T-cell (primary cell): ENCODE measurements around the gene CDH4. TPM values are rescaled to one million over a fixed set of nuclear protein-coding genes. Genes with fewer than 3 reads are reported as not detected.

Experiments used
- ATAC-seq, 4 experiments: fragments of 200-7000 bp in 3 of 4; fragments of 150-1000 bp in 1 of 4; cut with Tn5 transposase; replicated peaks in 1 of 4; 1 replicate in 3 of 4; 2 replicates in 1 of 4; pipeline ENCODE4 v1.10.0; 2021; ENCODE audit warnings: moderate library complexity in 3 of 4, mild to moderate bottlenecking in 2 of 4, moderate number of reproducible peaks in 1 of 4
- CTCF ChIA-PET, 2 donors: fragments of 300-600 bp; sonication (Branson Sonifier 250); formaldehyde crosslinking; loops; one replicate each; lab custom pipeline; 2022; ENCODE audit warnings: antibody characterized with exemption in 2 of 2; lab: Charles Lee
- POLR2A ChIA-PET, 2 donors: fragments of 300-600 bp; sonication (Branson Sonifier 250); formaldehyde crosslinking; loops; one replicate each; lab custom pipeline; 2022; ENCODE audit warnings: antibody characterized with exemption in 2 of 2; lab: Charles Lee
- DNase-seq, 35 experiments: peaks; one replicate each; pipeline versions ENCODE4 v3.0.0 to v3.0.0-alpha.2; 2013 to 2023
- H3K27ac ChIP-seq: one replicate; pipeline ENCODE4 v1.5.1; 2013; ENCODE audit warnings: low read length
- H3K27me3 ChIP-seq, 2 experiments: replicated peaks in 1 of 2; 1 replicate in 1 of 2; 2 replicates in 1 of 2; pipeline versions ENCODE4 v1.6.1 to v1.7.0; 2013; ENCODE audit warnings: low read length in 1 of 2, mixed read lengths in 1 of 2; ENCODE audit not compliant: control insufficient read depth in 2 of 2, insufficient read depth in 2 of 2; ENCODE audit errors: extremely low read depth in 1 of 2
- H3K36me3 ChIP-seq, 2 donors: 1 replicate in 1 of 2; 2 replicates in 1 of 2; pipeline versions ENCODE4 v1.6.1 to v1.7.0; 2013; ENCODE audit warnings: low read length in 1 of 2; ENCODE audit not compliant: control insufficient read depth in 2 of 2, insufficient read depth in 1 of 2; ENCODE audit errors: extremely low read depth in 1 of 2
- H3K4me1 ChIP-seq, 2 experiments: 1 replicate in 1 of 2; 2 replicates in 1 of 2; pipeline versions ENCODE4 v1.6.1 to v1.7.0; 2013; ENCODE audit warnings: low read length in 2 of 2, mixed read lengths in 1 of 2; ENCODE audit not compliant: insufficient read depth in 2 of 2, control insufficient read depth in 1 of 2; ENCODE audit errors: extremely low read depth in 1 of 2
- H3K4me3 ChIP-seq, 2 donors: 1 replicate in 1 of 2; 2 replicates in 1 of 2; pipeline versions ENCODE4 v1.5.1 to v1.7.0; 2013; ENCODE audit warnings: mild to moderate bottlenecking in 2 of 2, low read length in 1 of 2, moderate library complexity in 1 of 2; ENCODE audit not compliant: control insufficient read depth in 1 of 2; ENCODE audit errors: extremely low read depth in 1 of 2
- H3K9me3 ChIP-seq: 2 replicates; pipeline ENCODE4 v1.7.0; 2013
- H3K27ac Mint-ChIP-seq, 2 donors: one replicate each; pipeline ENCODE4 v1.8.0; 2020 to 2021; ENCODE audit warnings: mild to moderate bottlenecking in 2 of 2, mixed read lengths in 2 of 2
- H3K27me3 Mint-ChIP-seq, 2 donors: one replicate each; pipeline ENCODE4 v1.8.0; 2021 to 2022; ENCODE audit warnings: mixed read lengths in 2 of 2
- H3K36me3 Mint-ChIP-seq: one replicate; pipeline ENCODE4 v1.8.0; 2021; ENCODE audit warnings: mixed read lengths
- H3K4me1 Mint-ChIP-seq, 3 donors: one replicate each; pipeline ENCODE4 v1.8.0; 2020 to 2022; ENCODE audit warnings: mixed read lengths in 3 of 3, mild to moderate bottlenecking in 1 of 3
- H3K4me3 Mint-ChIP-seq, 3 donors: one replicate each; pipeline ENCODE4 v1.8.0; 2020 to 2022; ENCODE audit warnings: mild to moderate bottlenecking in 3 of 3, mixed read lengths in 3 of 3, moderate library complexity in 3 of 3
- H3K9me3 Mint-ChIP-seq, 3 donors: one replicate each; pipeline ENCODE4 v1.8.0; 2020 to 2022; ENCODE audit warnings: mixed read lengths in 3 of 3
- WGBS: methylation state at CpG from one replicate; pipeline ENCODE4 v1.1.5; 2013; ENCODE audit warnings: missing lambda C conversion rate; ENCODE audit not compliant: insufficient coverage; 5-methylcytosine and 5-hydroxymethylcytosine counted together
- total RNA-seq, 35 experiments: library from RNA in 6 of 35; stranded (reverse) in 6 of 35; fragments of 120-200 nt in 1 of 35; gene quantifications; one replicate each; pipeline versions ENCODE4 v1.2.1 to v1.2.4 and lab custom pipeline; 2013 to 2026

The CDH4 gene
- total RNA-seq, 5 donors from 2014 or later (not counting 1 experiment from before 2014, with no cell fraction given) = 0.06 to 0.64 (median 0.14) TPM

DNA sequence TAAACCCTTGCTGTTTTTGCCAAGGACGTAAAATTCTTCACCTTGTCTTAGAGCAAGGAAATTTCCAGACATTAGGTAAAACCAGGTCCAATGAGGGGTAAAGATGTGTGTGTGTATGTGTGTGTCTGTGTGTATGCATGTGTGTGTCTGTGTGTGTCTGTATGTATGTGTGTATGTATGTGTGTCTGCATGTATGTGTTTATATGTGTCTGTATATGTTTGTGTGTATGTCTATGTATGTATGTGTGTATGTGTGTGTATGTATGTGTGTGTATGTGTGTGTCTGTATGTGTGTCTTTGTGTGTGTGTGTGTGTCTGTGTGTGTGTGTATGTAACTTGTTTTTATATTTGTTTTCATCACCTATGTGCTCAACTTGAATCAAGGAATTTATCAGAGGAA, 439.9 kb downstream of the CDH4 start:
- ATAC-seq (no peak), DNase-seq (no peak)
- Mint-ChIP-seq H3K4me1 (no peaks in the 10 kb centered on the region), H3K36me3 (no peaks in the 10 kb centered on the region), H3K27me3 (peaks cover 0 to 3% of the 10 kb centered on the region in 2 donors), H3K27ac (no peak overlapping the region), H3K9me3 (no peaks in the 10 kb centered on the region), H3K4me3 (no peak overlapping the region)
- H3K4me3 ChIP-seq = no peak overlapping the region
- CTCF ChIA-PET = no interaction called here
- no peaks in the 10 kb centered on the region for H3K36me3 ChIP-seq
- 100% methylated on average over 1 of the region's 1 CpG for WGBS
- POLR2A ChIA-PET = no interaction called here
- peaks cover 0 to 13% of the 10 kb centered on the region in 2 experiments for H3K27me3 ChIP-seq
- H3K27ac ChIP-seq = no peak overlapping the region
- H3K9me3 ChIP-seq = no peaks in the 10 kb centered on the region
- no peaks in the 10 kb centered on the region for H3K4me1 ChIP-seq

DNA sequence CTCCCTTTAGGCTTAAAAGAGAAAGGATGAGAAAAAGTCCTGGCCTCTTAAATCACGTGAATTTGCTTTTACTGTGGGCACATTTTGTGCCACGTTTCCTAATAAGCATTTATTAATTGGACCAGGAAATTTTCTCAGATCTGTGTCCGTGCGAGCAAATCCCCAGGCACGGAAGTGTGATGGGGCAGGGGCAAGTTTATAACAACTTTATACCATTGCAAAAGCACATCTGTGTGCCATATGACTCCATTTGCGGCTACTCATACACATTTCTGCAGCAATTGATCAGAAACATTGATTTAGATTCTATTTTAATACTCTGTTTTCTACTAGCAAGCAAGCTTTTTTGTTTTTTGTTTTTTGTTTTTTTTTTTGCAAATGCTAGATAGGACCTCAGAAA, 440.4 kb downstream of the CDH4 start:
- H3K27me3 Mint-ChIP-seq = peaks cover 0 to 3% of the 10 kb centered on the region in 2 donors
- H3K4me3 ChIP-seq = no peak overlapping the region
- H3K4me1 ChIP-seq = no peaks in the 10 kb centered on the region
- peaks cover 0 to 15% of the 10 kb centered on the region in 2 experiments for H3K27me3 ChIP-seq
- ATAC-seq = no peak
- CTCF ChIA-PET = no interaction called here
- no peaks in the 10 kb centered on the region for H3K4me1 Mint-ChIP-seq
- H3K9me3 ChIP-seq = no peaks in the 10 kb centered on the region
- H3K27ac ChIP-seq = no peak overlapping the region
- POLR2A ChIA-PET = no interaction called here
- 71% methylated on average over 3 of the region's 6 CpGs for WGBS
- no peaks in the 10 kb centered on the region for H3K36me3 ChIP-seq
- no peak overlapping the region for H3K4me3 Mint-ChIP-seq
- DNase-seq = no peak
- no peaks in the 10 kb centered on the region for H3K9me3 Mint-ChIP-seq
- no peaks in the 10 kb centered on the region for H3K36me3 Mint-ChIP-seq
- no peak overlapping the region for H3K27ac Mint-ChIP-seq

DNA sequence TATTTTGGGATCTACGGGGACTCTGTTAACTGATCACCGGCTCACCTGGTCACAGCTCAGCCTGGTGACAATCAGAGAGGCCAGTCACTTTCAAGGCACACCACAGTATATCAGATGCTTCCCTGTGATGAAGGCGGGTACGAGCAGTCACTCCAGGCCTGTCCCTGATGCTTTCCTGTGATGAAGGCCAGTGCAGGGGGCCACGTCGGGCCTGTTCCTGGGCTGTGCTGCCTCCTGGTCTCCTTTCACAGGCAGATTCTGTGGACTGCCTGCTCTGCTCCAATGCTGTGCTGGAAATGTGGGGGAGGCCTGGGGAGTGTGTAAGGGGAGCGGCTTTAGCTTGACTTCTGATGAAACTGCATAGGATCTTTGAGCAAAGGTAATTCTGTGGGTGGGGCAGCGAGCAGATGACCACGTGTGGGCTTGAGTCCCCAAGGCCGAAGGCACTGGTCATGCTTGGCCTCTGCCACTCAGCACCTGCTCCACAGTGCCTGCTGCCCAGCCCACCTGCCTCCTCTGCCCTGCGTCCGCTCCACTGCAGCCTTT, 441.1 kb downstream of the CDH4 start:
- ATAC-seq (no peak), DNase-seq (no peak)
- no peaks in the 10 kb centered on the region for H3K36me3 Mint-ChIP-seq
- no peak overlapping the region for H3K4me3 ChIP-seq
- H3K27me3 ChIP-seq = peaks cover 0 to 15% of the 10 kb centered on the region in 2 experiments
- H3K27ac ChIP-seq = no peak overlapping the region
- 84% methylated on average over 12 of the region's 12 CpGs for WGBS
- H3K36me3 ChIP-seq = no peaks in the 10 kb centered on the region
- H3K27me3 Mint-ChIP-seq = peaks cover 0 to 3% of the 10 kb centered on the region in 2 donors
- no peaks in the 10 kb centered on the region for H3K4me1 Mint-ChIP-seq
- H3K27ac Mint-ChIP-seq = no peak overlapping the region
- H3K9me3 Mint-ChIP-seq = no peaks in the 10 kb centered on the region
- no peak overlapping the region for H3K4me3 Mint-ChIP-seq
- ChIA-PET POLR2A (no interaction called here), CTCF (no interaction called here)
- H3K9me3 ChIP-seq = no peaks in the 10 kb centered on the region
- H3K4me1 ChIP-seq = no peaks in the 10 kb centered on the region

DNA sequence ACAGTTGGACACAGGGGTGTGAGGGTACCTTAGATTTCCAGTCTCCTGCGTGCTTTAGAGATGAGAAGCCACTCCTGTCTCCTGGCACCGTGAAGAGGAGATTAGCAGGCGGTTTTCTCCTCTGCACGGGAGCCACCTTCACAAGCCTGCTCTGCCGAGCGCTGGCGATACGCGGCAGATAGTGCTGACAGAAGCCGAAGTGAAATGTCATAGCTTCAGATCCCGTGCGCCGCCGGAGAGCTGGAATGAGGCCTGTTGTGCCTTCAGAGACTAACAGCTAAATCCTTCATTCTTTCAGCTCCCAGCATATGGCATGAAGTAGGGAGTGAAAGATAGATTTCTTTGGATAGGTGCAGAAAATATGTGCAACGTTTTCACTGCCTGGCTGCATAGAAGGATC, 442.6 kb downstream of the CDH4 start:
- 78% methylated on average over 6 of the region's 15 CpGs for WGBS
- Histone ChIP-seq H3K36me3 (no peaks in the 10 kb centered on the region), H3K4me3 (no peak overlapping the region), H3K27me3 (peaks cover 0 to 18% of the 10 kb centered on the region in 2 experiments), H3K27ac (no peak overlapping the region), H3K9me3 (no peaks in the 10 kb centered on the region), H3K4me1 (no peaks in the 10 kb centered on the region)
- H3K27me3 Mint-ChIP-seq = peaks cover 0 to 3% of the 10 kb centered on the region in 2 donors
- POLR2A ChIA-PET = no interaction called here
- ATAC-seq (no peak), DNase-seq (no peak)
- CTCF ChIA-PET = no interaction called here
- no peaks in the 10 kb centered on the region for H3K36me3 Mint-ChIP-seq
- no peaks in the 10 kb centered on the region for H3K4me1 Mint-ChIP-seq
- no peak overlapping the region for H3K27ac Mint-ChIP-seq
- no peak overlapping the region for H3K4me3 Mint-ChIP-seq
- H3K9me3 Mint-ChIP-seq = no peaks in the 10 kb centered on the region

DNA sequence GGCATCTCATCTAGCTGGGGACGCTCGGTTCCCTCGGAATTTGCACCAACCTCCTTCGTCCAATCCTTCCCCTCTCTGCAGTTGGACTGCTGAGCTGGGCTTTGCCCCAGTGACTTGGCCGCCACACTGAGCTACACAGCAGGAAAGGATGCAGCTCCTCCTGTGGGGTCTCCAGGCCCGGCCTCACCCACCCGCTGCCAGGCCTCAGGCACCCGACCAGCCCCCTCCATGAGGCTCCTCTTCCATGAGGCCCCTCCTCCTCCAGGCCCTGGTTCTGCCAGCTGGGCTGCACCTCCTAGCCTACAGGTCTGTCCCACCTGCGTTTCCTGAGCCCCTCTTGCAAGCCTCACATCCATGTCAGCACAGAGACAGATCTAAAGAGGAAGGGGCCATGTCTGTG, 443.7 kb downstream of the CDH4 start:
- H3K27ac Mint-ChIP-seq = no peak overlapping the region
- no peak for ATAC-seq
- H3K4me3 ChIP-seq = no peak overlapping the region
- no peak for DNase-seq
- ChIA-PET CTCF (no interaction called here), POLR2A (no interaction called here)
- 70% methylated on average over 9 of the region's 9 CpGs for WGBS
- H3K27me3 Mint-ChIP-seq = peaks cover 0 to 3% of the 10 kb centered on the region in 2 donors
- H3K36me3 ChIP-seq = no peaks in the 10 kb centered on the region
- no peak overlapping the region for H3K4me3 Mint-ChIP-seq
- peaks cover 0 to 14% of the 10 kb centered on the region in 2 experiments for H3K27me3 ChIP-seq
- no peak overlapping the region for H3K27ac ChIP-seq
- H3K36me3 Mint-ChIP-seq = no peaks in the 10 kb centered on the region
- H3K9me3 Mint-ChIP-seq = no peaks in the 10 kb centered on the region
- no peaks in the 10 kb centered on the region for H3K4me1 ChIP-seq
- H3K9me3 ChIP-seq = no peaks in the 10 kb centered on the region
- H3K4me1 Mint-ChIP-seq = no peaks in the 10 kb centered on the region

DNA sequence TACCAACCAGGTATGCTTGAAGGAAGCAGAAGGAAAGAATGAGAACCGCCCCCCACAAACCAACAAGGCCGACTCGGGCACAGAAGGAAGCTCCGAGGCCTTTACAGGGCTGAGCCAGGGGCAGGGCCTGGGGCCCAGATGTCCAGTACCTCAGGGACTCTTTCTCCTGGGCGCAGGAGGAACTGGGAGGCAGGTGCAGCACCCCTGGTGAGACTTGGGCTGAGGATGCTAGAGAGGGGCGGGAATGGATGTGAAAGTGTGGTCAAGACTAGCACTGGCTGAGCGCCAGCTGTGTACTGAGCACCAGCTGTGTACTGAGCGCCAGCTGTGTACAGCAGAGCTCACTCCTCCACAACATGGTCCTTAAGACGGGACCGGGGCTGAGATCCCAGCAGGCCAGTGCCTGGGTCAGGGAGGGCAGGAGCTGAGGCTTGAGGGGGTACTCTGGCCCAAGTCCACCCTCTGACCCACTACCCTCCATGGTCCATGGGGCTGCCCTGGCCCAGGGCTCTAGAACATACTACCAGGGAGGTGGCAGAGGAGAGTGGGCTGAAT, 444.2 kb downstream of the CDH4 start:
- POLR2A ChIA-PET = no interaction called here
- WGBS = 83% methylated on average over 2 of the region's 10 CpGs

More for the DNA sequence above, 444.2 kb downstream of the CDH4 start:
- H3K9me3 ChIP-seq = no peaks in the 10 kb centered on the region
- no peak overlapping the region for H3K4me3 ChIP-seq
- H3K36me3 ChIP-seq = no peaks in the 10 kb centered on the region
- Mint-ChIP-seq H3K4me1 (no peaks in the 10 kb centered on the region), H3K4me3 (no peak overlapping the region), H3K27ac (no peak overlapping the region), H3K27me3 (peaks cover 0 to 3% of the 10 kb centered on the region in 2 donors), H3K36me3 (no peaks in the 10 kb centered on the region), H3K9me3 (no peaks in the 10 kb centered on the region)
- ATAC-seq (no peak), DNase-seq (no peak)
- H3K4me1 ChIP-seq = no peaks in the 10 kb centered on the region
- H3K27me3 ChIP-seq = peaks cover 0 to 14% of the 10 kb centered on the region in 2 experiments
- CTCF ChIA-PET = no interaction called here
- no peak overlapping the region for H3K27ac ChIP-seq
